NCI-H446 (cell line): ENCODE measurements around the gene TXNRD1.
"Not testable (repeated sequence)": the region's sequence is repeated elsewhere in the genome, so short reads cannot be mapped to it uniquely, and the experiment has no call there.

ENCODE experiments used
- DNase-seq, 2 experiments: peaks; one replicate each; lab custom pipeline; 2025; lab: John Stamatoyannopoulos, UW

Gene TXNRD1

DNA sequence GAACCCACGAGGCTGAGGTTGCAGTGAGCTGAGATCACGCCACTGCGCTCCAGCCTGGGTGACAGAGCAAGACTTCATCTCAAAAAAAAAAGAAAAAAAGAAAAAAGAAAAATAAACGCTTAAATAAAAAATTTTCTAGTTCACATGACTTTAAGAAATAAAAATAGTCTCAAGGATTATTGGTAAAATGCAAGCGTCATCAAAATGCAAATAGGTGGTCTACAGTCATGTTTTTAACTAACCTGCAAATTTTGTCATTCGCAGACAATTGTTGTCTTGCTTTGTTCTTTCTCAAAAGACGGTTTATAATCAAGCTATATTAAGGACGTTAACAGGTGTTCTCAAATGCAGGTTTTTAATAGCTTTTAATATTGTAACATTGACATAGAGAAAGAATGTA is 22.4 kb downstream of the TXNRD1 start:
- no peak for DNase-seq

DNA sequence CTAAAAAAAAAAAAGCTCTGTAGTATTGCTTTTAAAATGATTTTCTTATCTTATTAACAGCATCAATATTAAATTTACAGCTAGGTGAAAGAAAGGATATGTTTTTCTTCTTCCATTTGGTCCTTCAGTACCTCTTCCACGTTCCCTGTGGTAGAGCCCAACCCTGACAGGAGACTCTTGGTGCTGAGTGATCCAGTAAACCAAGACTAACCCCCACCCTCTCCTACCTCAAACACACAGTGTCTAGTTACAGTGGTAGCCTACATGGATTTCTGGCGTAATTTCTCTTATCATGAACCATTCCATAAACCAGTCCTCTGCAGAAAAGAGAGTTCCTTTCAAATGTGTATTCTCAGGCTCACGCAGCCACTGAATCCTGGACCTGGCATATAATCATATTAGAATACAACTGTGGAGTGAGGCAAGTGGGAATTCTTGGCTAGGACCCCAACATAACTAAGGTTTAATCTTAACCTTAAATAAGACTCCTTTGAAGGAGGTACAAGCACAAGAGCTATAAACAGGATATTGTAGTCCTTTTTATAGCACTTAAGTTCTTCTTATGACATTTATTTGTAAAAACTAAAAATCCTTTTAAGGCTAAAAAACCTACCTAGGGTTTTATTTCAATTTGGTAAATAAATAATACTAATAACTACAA is 27.1 kb downstream of the TXNRD1 start:
- no peak for DNase-seq

DNA sequence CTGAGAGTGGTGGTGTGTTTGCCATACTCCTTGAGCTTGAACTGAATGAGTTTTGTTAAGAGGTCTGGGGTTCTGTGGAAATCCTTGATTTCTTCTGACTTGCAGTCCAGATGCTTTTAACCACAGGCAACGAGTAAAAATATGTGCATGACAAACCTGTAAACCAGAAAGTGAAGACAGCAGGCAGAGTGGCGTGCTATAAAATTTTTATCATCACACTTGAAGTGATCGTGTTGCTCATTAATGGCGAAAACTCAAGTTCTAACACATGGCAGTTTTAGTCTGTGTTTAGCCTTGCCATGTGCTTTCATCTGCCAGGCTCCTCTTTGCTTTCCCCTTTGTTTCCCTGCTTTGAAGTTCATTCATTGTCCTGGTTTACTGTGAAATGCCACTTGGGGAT is 28.0 kb downstream of the TXNRD1 start:
- DNase-seq, result no peak

DNA sequence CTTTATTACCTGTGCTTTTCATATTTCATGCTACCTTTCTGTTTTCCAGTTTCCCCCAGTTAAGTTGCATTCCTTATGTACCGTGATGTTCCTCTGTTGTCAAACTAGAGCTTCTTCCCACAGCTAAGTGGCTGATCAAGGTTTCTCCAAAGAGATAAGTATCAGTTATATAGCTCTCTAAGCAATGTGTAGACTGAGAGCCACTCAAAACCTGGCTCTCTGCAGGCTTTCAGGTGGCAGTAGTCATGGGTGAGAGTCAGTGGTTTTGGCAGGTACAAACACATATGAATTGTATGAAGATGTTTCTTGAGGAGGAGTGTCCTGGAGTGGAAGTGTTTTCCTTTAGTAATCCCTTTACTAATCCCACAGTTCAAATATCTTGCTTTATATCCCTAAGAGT is 28.4 kb downstream of the TXNRD1 start:
- DNase-seq, result no peak

DNA sequence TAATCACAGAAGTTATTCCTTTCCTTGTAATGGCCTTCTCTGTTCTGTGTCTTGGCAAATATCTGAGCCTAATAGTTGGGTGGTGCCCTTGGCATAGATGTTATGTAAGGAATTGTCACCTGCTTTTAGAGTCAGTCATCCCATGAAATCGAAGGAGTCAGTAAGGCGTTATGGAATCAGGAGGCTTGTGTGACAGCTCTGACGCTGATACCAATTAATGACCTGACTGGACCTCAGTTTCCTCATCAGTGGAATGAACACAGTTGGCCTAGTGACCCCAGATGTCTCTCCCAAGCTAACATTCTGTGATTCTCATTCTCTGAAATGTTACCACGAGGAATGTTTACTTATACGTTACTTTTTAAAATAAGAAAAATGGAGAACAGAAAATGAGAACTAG is 32.1 kb downstream of the TXNRD1 start:
- DNase-seq, result no peak

DNA sequence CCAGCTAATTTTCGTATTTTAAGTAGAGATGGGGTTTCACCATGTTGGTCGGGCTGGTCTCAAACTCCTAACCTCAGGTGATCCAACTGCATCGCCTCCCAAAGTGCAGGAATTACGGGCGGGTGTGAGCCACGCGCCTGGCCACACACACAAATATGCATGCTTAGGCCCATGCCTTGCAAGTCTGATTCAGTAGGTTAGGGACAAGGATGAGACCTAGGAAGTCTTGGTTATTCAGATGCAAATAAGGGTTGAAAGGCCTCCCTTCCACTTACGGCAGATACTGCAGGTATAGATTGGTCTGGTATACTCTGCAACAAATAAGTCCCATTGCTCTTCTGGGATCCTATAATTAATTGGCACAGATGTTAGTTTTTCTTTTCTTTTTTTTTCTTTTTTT is 32.9 kb downstream of the TXNRD1 start:
- no peak for DNase-seq

DNA sequence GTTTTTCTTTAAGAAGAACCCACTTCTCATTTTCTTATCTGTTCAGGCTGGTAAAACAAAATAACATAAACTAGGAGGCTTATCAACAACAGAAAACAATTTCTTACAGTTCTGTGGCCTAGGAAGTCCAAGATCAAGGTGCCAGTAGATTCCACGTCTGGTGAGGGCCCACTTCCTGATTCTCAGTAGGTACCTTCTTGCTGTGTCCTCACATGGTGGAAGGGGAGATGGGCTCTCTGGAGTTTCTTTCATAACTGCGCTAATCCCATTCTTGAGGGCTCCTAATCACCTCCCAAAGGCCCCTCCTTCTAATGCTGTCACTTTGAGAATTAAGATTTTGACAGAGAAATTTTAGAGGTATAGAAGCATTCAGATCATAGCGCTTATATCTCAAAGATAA is 33.4 kb downstream of the TXNRD1 start:
- DNase-seq, result no peak

DNA sequence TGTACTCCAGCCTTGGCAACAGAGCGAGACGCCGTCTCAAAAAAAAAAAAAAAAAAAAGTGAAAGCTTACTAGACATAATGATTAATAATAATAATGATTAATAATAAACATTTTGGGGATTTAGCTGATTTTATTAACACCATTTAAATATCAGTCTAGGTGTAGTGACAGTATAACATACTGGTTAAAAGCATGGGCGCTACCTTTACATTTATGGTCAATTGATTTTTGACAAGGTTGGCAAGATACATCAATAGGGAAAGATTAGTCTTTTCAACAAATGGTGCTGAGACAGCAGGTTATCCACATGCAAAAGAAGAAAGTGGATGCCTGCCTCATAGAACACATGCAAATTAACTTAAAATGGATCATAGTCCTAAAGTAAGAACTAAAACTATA is 34.3 kb downstream of the TXNRD1 start:
- no peak for DNase-seq

DNA sequence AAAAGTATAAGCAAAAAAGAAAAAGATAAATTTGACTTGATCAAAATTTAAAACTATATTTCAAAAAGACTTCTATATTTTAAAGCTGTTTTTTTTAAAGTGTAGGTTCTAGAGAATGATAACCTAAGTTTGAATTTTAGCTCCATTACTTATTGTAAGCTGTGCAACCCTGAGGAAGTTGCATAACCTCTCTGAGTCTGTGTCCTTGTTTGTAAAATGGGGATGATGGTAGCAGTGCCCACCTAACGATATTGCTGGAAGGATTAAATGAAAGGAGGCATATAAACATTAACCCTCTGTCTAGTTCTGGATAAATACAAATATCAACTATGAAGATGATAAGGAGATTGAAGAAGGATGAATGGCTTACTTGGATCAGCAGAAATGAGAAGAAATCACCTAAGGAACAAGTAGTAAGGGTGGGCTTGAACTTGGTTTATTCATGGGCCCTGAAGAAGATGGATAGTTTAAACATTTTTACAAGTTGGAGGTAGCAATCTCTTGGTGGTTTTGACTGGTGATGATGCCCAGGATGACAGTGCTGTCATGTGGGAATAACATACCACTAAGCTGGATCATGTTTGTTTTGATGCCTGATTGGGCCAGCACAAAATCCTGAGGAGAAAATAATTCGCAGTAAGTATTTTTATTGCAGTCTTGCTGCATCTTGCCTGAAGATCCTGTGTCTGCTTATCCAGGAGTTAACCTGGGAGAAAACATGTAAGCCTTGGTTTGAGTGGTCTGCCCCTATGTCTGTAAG is 35.0 kb downstream of the TXNRD1 start:
- DNase-seq, result no peak

DNA sequence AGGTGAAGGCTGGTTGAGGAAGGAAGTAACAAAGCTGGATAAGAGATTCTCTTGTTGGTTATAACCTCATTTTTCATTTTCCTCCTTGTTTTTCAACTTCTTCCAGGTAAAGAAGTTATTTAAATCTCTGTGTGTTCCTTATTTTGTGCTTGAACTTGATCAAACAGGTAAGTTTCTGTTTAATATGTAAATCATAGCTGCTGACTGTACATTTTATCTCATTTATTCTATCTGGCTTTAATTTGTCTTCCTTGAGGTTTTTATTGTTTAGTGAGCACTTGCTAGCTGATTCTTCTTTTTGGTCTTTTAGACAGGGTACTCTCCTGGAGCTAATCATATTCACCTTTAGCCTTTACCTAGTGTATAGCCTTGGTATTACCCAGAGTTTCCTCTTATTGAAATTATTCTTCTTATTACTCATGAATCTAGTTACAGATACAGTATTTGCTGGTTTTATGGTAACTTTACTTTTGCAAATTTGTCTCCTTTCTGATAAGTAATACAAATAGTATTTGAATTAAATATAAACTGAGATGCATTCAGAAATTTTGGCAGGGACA is 42.4 kb downstream of the TXNRD1 start:
- DNase-seq, result no peak

DNA sequence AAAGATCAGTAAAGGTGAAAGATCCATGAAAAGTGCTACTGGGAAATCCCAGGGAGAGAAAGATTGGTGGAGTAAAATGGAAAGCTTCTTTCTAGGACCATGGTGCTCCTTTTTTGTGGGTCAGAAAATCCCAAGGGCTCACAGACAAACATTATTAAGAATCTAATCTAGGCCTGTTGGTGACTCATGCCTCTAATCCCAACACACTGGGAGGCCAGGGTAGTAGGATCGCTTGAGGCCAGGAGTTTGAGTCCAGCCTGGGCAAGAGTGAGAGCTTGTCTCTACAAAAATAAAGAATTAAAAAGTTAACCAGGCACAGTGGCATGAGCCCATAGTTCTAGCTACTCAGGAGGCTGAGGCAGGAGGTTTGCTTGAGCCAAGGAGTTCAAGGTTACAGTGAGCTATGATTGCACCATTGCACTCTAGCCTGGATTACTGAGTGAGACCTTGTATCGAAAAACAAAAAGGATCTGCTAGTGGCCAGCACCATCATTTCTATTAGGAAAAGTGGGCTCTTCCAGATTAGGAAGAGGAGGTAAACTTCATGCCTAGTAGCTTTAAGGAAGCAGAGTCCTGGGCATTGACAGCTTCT is 43.0 kb downstream of the TXNRD1 start:
- DNase-seq, result no peak

DNA sequence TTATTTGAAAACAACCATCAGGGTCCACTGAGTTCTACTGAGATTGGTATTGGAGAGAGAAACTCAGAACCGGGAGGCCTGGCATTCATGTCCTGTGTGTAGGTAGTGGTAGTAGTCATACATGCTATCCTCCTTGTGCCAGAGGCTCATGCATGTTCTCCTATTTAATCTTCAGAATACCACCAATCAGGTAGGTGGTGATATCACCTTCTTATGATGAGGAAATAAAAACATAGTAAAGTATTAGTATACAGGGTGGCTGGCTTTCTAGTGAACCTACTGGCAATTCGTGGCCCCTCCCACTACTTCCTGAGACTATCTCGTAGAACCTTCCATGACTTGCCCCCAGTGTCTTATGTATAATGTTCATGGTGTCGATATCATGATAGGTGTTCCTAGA is 47.4 kb downstream of the TXNRD1 start:
- DNase-seq, result no peak

DNA sequence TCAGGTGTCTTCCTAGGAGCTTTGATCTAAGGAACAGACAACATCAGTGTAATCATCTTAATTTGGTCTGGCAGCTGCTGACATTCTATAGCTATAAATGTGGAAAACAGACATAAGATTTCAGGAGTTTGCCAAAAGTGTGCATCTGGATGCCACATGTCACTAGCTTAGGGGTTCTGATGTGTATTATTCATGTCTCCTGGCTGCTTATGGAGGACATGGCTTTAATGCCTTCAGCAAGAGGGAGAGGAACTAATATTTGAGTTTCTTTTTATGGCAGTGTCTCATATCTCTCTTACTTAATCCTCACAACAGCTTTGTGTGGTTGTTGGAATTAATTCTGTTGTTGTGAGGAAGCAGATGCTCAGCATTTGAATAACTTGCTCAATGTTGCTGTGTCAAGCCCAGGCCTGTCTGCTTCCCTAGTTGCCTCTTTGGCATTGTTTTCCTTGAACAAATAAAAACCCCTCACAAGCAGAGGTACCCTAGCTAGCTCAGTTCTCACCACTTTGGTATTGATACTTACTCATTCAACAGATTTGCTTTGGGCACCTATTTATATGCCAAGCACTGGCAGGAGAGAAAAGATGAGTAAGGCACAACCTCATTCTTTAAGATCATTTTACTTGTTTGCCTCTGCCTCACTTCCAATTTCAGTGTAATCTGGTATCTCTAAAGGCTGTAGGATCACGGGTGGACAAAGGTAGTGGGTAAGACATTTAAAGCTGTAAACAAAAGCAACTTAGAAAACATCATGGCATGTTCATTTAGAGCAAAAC is 48.2 kb downstream of the TXNRD1 start:
- peak; percentile 40 to 45 for DNase-seq

DNA sequence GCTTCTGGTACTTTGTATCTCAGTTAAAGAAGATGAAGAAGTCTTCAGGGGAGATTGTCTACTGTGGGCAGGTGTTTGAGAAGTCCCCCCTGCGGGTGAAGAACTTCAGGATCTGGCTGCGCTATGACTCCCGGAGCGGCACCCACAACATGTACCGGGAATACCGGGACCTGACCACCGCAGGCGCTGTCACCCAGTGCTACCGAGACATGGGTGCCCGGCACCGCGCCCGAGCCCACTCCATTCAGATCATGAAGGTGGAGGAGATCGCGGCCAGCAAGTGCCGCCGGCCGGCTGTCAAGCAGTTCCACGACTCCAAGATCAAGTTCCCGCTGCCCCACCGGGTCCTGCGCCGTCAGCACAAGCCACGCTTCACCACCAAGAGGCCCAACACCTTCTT is 49.9 kb downstream of the TXNRD1 start:
- DNase-seq, result not testable (repeated sequence)

DNA sequence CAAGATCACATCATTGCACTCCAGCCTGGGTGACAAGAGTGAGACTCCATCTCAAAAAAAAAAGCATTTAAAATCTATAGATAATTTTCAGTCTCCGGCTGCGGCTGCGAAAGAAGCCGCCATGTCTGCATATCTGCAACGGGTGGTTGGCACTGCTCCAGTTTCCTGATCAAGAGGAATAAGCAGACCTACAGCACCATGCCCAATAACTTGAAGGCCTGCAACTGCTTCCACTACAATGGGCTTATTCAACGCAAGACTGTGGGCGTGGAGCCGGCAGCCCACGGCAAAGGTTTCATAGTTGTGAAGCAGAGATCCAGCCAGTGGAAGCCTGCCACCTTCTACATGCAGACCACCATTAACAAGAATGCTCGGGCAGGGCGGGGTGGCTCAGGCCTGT is 57.4 kb downstream of the TXNRD1 start:
- DNase-seq, result no peak

DNA sequence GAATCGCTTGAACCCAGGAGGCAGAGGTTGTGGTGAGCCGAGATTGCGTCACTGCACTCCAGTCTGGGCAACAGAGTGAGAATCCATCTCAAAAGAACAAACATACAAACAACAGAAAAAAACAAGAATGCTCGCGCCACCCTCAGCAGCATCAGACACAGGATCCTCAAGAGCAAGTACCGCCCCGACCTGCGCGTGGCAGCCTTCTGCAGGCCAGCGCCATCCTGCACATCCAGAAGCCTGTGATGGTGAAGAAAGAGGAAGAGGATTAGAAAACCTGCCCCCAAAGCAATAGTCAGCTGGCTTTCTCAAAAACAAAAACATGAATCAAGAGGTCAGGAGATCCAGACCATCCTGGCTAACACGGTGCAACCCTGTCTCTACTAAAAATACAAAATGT is 57.9 kb downstream of the TXNRD1 start:
- no peak for DNase-seq

DNA sequence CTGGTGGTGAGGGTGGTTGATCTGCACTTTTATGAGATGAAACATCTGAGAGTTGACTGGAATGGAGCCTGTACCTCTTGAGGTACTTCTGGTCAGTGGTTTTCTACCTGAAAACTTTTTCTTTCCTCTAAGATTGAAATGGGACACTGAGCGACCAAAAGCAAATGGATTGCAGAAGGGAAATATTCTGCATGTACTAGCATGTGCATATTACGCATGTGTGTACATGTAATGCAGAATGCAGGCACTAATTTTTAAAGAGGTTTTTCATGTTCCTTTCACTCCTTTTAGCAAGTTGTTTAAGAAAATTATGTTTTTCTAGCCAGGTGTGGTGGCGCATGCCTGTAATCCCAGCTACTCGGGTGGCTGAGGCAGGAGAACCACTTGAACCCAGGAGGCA is 59.2 kb downstream of the TXNRD1 start:
- DNase-seq, result no peak

DNA sequence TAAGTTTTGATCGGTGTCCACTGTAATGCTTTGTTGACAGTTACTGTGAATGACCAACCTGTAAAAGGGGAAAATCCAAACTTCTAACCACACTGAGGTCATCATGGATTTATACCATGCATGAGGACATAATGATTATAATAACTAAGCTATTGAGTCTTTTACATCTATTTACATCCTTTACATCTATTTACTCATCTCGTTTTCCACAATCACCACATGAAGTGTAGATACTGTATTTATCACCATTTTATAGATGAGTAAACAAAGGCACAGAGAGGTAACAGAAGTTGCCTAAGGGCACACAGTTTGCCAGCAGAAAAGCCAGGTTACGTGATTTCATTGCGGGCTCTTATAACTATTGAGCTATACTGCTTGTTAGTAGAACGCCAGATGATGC is 60.1 kb downstream of the TXNRD1 start:
- no peak for DNase-seq

DNA sequence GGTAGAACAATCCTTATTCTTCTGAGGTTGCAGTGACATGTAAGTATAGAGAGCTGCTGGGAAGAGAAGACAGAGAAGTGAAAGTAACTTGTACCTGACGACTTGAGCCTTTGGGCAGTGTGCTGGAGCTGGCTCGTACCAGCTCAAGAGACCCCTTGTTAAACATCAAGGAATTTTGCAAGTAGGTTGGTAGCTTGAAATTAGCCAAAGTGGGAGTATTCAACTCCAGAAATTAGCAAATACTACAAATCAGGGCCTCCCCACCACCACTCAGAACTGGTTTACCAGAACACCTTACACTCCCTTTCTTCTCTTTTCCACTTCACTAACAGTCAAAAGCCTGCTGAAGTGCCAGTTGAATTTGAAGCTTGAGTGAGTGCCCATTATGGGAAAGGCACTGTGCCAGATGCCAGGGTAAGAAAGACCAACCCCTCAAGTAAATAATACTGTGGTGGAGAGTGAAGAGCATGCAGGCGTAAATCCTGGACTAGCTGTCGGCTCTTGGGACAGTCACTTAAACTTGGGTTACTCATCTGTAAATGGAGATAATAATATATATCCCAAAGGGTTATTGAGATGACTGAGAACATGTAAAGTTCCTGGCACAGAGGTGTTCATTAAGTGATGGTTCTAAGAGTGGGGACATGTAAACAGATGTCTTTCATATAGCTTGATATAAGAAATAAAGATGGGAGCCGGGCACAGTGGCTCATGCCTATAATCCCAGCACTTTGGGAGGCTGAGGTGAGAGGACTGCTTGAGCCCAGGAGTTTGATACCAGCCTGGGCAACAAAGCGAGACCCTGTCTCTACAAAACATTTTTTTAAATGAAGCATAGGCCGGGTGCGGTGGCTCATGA is 60.9 kb downstream of the TXNRD1 start:
- DNase-seq, result peak; percentile 70 to 76

DNA sequence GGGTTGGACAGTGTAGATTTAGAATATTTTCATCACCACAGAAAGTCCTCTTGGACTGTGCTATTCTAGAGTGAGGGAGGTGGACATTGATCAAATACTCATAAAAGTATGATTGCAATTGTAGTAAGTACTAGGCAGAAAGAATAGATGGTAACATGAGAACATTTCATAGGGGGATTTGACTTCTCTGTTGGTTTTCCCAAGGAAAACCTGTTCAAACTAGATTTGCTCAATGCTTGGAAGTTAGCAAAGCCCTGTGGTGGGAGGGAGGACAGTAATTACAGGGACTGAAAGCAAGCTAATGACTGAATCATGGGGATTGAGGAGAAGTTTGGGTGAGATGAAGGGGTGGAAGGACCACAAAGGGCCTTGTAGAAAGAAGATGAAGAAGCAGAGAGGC is 63.6 kb downstream of the TXNRD1 start:
- no peak for DNase-seq

DNA sequence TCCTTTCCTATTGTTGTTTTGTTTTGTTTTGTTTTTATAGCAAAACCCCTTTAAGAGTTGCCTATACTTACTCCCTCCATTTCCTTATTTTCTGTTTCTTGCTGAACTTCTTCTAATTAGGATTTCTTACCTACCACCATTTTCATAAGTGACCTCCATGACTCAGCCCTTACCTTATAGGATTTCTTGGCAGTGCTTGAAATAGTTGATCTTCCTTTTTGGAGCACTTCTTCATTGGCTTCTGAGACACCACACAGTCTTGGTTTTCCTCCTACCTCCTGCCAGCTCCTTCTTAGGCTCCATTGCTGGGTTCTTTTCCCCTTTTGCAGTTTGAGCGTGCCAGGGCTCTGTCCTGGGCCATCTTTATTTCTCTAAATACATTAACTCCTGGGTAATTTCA is 64.5 kb downstream of the TXNRD1 start:
- no peak for DNase-seq
